H9 (cell line): ENCODE measurements around the gene DLEC1. TPM values are rescaled to one million over a fixed set of nuclear protein-coding genes. Genes with fewer than 3 reads are reported as not detected.

ENCODE experiments used
- DNase-seq: peaks from one replicate; pipeline ENCODE4 v3.0.0-alpha.2; 2017
- H2AFZ ChIP-seq: one replicate; pipeline ENCODE4 v1.6.1; 2013; ENCODE audit warnings: mild to moderate bottlenecking, low read length, control low read depth, moderate library complexity
- H2AK5ac ChIP-seq: 2 replicates; pipeline ENCODE4 v1.6.1; 2013; ENCODE audit warnings: low read length, control low read depth, mixed read lengths; ENCODE audit not compliant: insufficient read length
- H2BK120ac ChIP-seq: one replicate; pipeline ENCODE4 v1.6.1; 2013; ENCODE audit warnings: low read depth, mild to moderate bottlenecking, low read length, control low read depth, inconsistent platforms; ENCODE audit not compliant: poor library complexity, severe bottlenecking
- H2BK12ac ChIP-seq: 2 replicates; pipeline ENCODE4 v1.6.1; 2013; ENCODE audit warnings: low read length, control low read depth, mixed read lengths, low read depth; ENCODE audit not compliant: insufficient read length
- H2BK15ac ChIP-seq: 2 replicates; pipeline ENCODE4 v1.6.1; 2013; ENCODE audit warnings: low read depth, low read length, control low read depth
- H2BK20ac ChIP-seq: one replicate; pipeline ENCODE4 v1.6.1; 2013; ENCODE audit warnings: low read depth, mild to moderate bottlenecking, low read length, control low read depth, inconsistent platforms; ENCODE audit not compliant: poor library complexity, severe bottlenecking
- H2BK5ac ChIP-seq: 2 replicates; pipeline ENCODE4 v1.6.1; 2013; ENCODE audit warnings: low read length, control low read depth, mixed read lengths; ENCODE audit not compliant: insufficient read length
- H3K14ac ChIP-seq: 2 replicates; pipeline ENCODE4 v1.6.1; 2013; ENCODE audit warnings: low read length, control low read depth; ENCODE audit not compliant: insufficient read depth
- H3K18ac ChIP-seq: 2 replicates; pipeline ENCODE4 v1.6.1; 2013; ENCODE audit warnings: low read depth, mild to moderate bottlenecking, mixed read lengths, low read length, control low read depth; ENCODE audit not compliant: insufficient read length
- H3K23ac ChIP-seq: 2 replicates; pipeline ENCODE4 v1.6.1; 2013; ENCODE audit warnings: low read length, control low read depth, mixed read lengths, low read depth; ENCODE audit not compliant: insufficient read length
- H3K23me2 ChIP-seq: 2 replicates; pipeline ENCODE4 v1.6.1; 2013; ENCODE audit warnings: low read depth, mild to moderate bottlenecking, mixed read lengths, low read length, control low read depth; ENCODE audit not compliant: insufficient read length, poor library complexity, severe bottlenecking
- H3K27ac ChIP-seq: 2 replicates; pipeline ENCODE4 v1.5.1; 2013; ENCODE audit warnings: low read length, control low read depth, mixed read lengths, low read depth; ENCODE audit not compliant: insufficient read length
- H3K27me3 ChIP-seq: 2 replicates; pipeline ENCODE4 v1.6.1; 2013; ENCODE audit warnings: low read length, control low read depth, inconsistent platforms; ENCODE audit not compliant: insufficient read depth
- H3K4ac ChIP-seq: 2 replicates; pipeline ENCODE4 v1.6.1; 2013; ENCODE audit warnings: low read depth, mild to moderate bottlenecking, control low read depth, inconsistent platforms, low read length, moderate library complexity
- H3K4me1 ChIP-seq: 2 replicates; pipeline ENCODE4 v1.6.1; 2013; ENCODE audit warnings: low read length, control low read depth, inconsistent platforms; ENCODE audit not compliant: insufficient read depth
- H3K4me2 ChIP-seq: 2 replicates; pipeline ENCODE4 v1.6.1; 2013; ENCODE audit warnings: low read length, control low read depth, mixed read lengths; ENCODE audit not compliant: insufficient read length, insufficient read depth
- H3K56ac ChIP-seq: 2 replicates; pipeline ENCODE4 v1.6.1; 2013; ENCODE audit warnings: low read depth, mild to moderate bottlenecking, mixed read lengths, low read length, control low read depth; ENCODE audit not compliant: insufficient read length
- H3K79me1 ChIP-seq: 2 replicates; pipeline ENCODE4 v1.6.1; 2013; ENCODE audit warnings: low read depth, mild to moderate bottlenecking, moderate library complexity, low read length, control low read depth, inconsistent platforms; ENCODE audit not compliant: insufficient read depth, poor library complexity, severe bottlenecking
- H3K79me2 ChIP-seq: 2 replicates; pipeline ENCODE4 v1.6.1; 2013; ENCODE audit warnings: low read length, control low read depth, inconsistent platforms; ENCODE audit not compliant: insufficient read depth
- H3K9ac ChIP-seq: 2 replicates; pipeline ENCODE4 v1.6.1; 2013; ENCODE audit warnings: low read length, control low read depth, mixed read lengths; ENCODE audit not compliant: insufficient read length; ENCODE audit errors: extremely low read depth
- H3K9me3 ChIP-seq: one replicate; pipeline ENCODE4 v1.6.1; 2013; ENCODE audit warnings: low read depth, low read length, inconsistent platforms; ENCODE audit not compliant: control insufficient read depth
- H3T11ph ChIP-seq: one replicate; pipeline ENCODE4 v1.6.1; 2013; ENCODE audit warnings: mild to moderate bottlenecking, low read length, control low read depth, inconsistent platforms
- H4K20me1 ChIP-seq: one replicate; pipeline ENCODE4 v1.6.1; 2013; ENCODE audit not compliant: control insufficient read depth, insufficient read length, insufficient read depth
- H4K5ac ChIP-seq: 2 replicates; pipeline ENCODE4 v1.6.1; 2013; ENCODE audit warnings: low read depth, mild to moderate bottlenecking, mixed read lengths, low read length, control low read depth; ENCODE audit not compliant: insufficient read length
- H4K8ac ChIP-seq: replicated peaks from 2 replicates; pipeline ENCODE4 v1.6.1; 2013; ENCODE audit warnings: low read length, control low read depth, mixed read lengths, low read depth; ENCODE audit not compliant: insufficient read length
- H4K91ac ChIP-seq: 2 replicates; pipeline ENCODE4 v1.6.1; 2013; ENCODE audit warnings: low read depth, mild to moderate bottlenecking, moderate library complexity, mixed read lengths, low read length, control low read depth; ENCODE audit not compliant: insufficient read length
- H3K27ac Mint-ChIP-seq, 3 experiments: 2 replicates in 2 of 3; 3 replicates in 1 of 3; pipeline ENCODE4 v1.8.0; 2020 to 2021; ENCODE audit warnings: mixed read lengths in 3 of 3, mild to moderate bottlenecking in 1 of 3, moderate library complexity in 1 of 3
- H3K27me3 Mint-ChIP-seq: 2 replicates; pipeline ENCODE4 v1.8.0; 2021; ENCODE audit warnings: low read depth, mild to moderate bottlenecking, moderate library complexity, mixed read lengths
- H3K36me3 Mint-ChIP-seq, 3 experiments: 2 replicates in 2 of 3; 3 replicates in 1 of 3; pipeline ENCODE4 v1.8.0; 2020 to 2021; ENCODE audit warnings: low read depth in 3 of 3, mixed read lengths in 3 of 3; ENCODE audit not compliant: insufficient read depth in 1 of 3
- H3K4me1 Mint-ChIP-seq, 2 experiments: 2 replicates each; pipeline ENCODE4 v1.8.0; 2020; ENCODE audit warnings: mixed read lengths in 2 of 2
- H3K4me3 Mint-ChIP-seq, 2 experiments: 2 replicates in 1 of 2; 3 replicates in 1 of 2; pipeline ENCODE4 v1.8.0; 2020 to 2021; ENCODE audit warnings: mild to moderate bottlenecking in 2 of 2, mixed read lengths in 2 of 2, moderate library complexity in 1 of 2
- H3K9me3 Mint-ChIP-seq, 2 experiments: 2 replicates in 1 of 2; 3 replicates in 1 of 2; pipeline ENCODE4 v1.8.0; 2020; ENCODE audit warnings: mild to moderate bottlenecking in 2 of 2, mixed read lengths in 2 of 2, moderate library complexity in 1 of 2
- CTCF ChIP-seq: fragments of 200-600 bp; sonication (generic); conservative IDR thresholded peaks from 3 replicates; pipeline ENCODE4 v1.8.0; 2021; ENCODE audit warnings: antibody characterized with exemption, mild to moderate bottlenecking
- WGBS: extraction: QIAGEN DNeasy Blood & Tissue Kit; methylation state at CpG from one replicate; pipeline ENCODE4 v1.1.7; 2013; ENCODE audit warnings: missing lambda C conversion rate, low lambda C conversion rate, mixed read lengths; ENCODE audit not compliant: insufficient read length; ENCODE audit errors: extremely low coverage; 5-methylcytosine and 5-hydroxymethylcytosine counted together
- total RNA-seq: library from RNA; stranded (reverse); gene quantifications from 2 replicates; pipeline ENCODE4 v1.2.1, GENCODE V29; 2021

The DLEC1 gene
- total RNA-seq, 1 experiment from 2014 or later, result 2.1 TPM

DNA sequence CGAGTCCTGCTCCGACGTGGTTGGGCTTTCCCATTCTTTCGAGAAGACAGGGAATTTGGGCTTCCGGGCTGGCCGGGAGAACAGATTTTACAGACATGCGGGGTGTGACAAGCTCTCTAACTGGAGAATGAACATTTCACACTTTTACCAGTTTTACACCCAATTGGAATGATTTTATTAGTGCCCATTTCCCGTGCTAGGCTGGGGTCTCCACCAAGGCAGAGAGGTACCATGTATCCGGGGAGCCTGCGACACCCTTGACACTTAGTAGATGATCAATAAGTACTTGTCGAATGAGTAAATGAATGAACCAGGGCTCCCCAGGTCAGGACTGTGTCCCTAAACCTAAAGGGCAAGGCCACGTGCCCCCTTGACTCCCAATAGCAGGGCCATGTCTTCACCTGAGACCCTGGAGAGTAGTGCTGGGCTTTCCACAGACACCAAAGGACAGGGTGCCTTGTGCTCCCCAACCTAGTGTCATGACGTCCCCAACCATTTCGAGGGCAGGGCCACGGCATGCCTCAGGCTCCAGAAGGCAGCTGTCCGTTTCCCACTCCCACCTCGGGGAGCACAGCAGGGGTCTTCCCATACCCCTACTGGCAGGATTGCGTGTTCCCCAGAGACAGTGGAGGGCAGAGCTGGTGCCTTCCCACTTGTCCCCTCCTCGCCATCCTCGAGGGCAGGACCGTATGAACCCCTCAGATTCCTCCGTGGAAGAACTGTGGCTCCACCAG lies 98.8 kb downstream of the DLEC1 start:
- Histone ChIP-seq H2AK5ac (no peak overlapping the region), H3K79me1 (no peaks in the 10 kb centered on the region), H3K9ac (peak overlapping the region; percentile 42), H3K27me3 (no peaks in the 10 kb centered on the region), H3K9me3 (no peaks in the 10 kb centered on the region), H4K5ac (no peak overlapping the region), H2BK15ac (no peak overlapping the region), H3K4ac (no peak overlapping the region), H3K56ac (no peak overlapping the region), H3K4me2 (peak overlapping the region; percentile 80), H4K20me1 (no peaks in the 10 kb centered on the region), H2BK120ac (no peak overlapping the region), H3K14ac (no peak overlapping the region), H3K23me2 (peaks cover 18% of the 10 kb centered on the region), H2BK20ac (no peak overlapping the region), H3K27ac (no peak overlapping the region), H3K79me2 (no peaks in the 10 kb centered on the region), H3K18ac (peak overlapping the region; percentile 53), H3K4me1 (peaks cover 8% of the 10 kb centered on the region; the same call in 1 of the 2 replicates), H2BK5ac (no peak overlapping the region), H3T11ph (no peak overlapping the region), H4K91ac (no peak overlapping the region), H4K8ac (no peak overlapping the region), H3K23ac (no peak overlapping the region), H2BK12ac (no peak overlapping the region), H2AFZ (no peak overlapping the region)
- Mint-ChIP-seq H3K27me3 (no peaks in the 10 kb centered on the region; the same call in 1 of the 2 replicates), H3K4me3 (peak overlapping the region; percentile 91 to 92), H3K36me3 (peaks cover 29 to 55% (median 30%) of the 10 kb centered on the region in 3 experiments), H3K9me3 (no peaks in the 10 kb centered on the region; a peak in 1 of 5 replicates), H3K27ac (peak overlapping the region; percentile 84 to 96 (median 96)), H3K4me1 (peaks cover 37 to 42% of the 10 kb centered on the region in 2 experiments)
- peak; percentile 47 for TF ChIP-seq CTCF
- WGBS, result no CpG with 5 or more reads among the region's 22 CpGs
- DNase-seq, result peak; percentile 65
